Retina (tissue), 1 donor: ENCODE measurements around the gene BMPER.

Experiments used
- DNase-seq: peaks from one replicate; pipeline ENCODE4 v3.0.0-alpha.2; 2016

Gene BMPER

DNA sequence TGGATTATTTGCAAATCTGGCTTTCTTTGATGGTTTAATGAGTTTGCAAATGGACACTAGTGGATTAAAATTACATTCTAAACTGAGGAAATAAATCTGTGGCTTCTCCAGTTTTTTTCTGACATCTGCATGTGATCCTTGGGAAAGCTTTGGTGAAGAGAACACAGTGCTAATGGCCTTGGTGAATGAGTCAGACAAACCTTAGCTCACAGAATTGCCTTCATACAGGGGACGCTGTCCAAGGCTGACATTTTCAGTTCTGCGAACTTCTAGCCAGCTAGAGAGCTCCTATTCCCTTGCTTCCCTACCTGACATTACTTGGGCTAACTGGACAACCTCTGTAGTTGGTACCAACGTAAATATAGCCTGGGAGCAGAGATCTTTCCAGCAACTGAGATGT, 21.2 kb downstream of the BMPER start:
- no peak for DNase-seq

DNA sequence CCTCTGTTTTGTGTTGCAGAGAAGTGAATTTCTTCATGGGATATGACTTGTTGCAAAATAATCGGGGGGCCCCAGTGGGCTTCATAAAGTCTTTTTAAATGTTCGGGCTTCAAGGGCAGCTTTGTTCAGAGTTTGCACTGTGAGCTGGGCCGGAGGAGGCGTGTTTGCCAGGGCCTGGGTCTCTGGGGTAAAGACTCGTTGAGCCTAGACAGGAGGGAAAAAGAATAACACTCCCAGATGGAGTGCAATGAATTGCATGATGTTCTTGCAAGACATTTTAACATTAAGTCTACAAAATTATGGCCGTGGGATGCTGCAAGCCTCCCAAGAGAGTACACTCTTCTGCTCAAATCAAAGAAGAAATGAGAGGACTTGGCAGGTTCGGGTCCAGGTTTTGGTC, 23.6 kb downstream of the BMPER start:
- DNase-seq, result no peak

DNA sequence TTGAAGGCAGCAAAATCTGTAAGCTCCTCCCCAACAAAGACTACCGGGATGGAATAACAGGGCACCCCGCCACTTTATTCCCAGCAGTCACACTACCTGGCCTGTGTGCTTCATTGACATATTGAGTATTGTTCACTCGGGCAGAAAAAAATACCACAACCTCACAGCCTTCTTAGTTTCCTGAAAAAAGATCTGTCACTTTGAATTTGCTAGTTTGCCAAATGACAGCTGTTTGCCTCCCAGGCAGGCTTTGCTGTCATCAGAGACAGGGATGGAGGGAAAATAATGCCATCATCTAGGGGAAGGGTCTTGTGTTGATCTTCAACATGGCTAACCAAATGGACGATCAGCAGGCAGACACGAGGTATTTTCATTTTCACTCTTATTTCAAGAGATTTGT, 26.9 kb downstream of the BMPER start:
- peak; percentile 76 for DNase-seq

DNA sequence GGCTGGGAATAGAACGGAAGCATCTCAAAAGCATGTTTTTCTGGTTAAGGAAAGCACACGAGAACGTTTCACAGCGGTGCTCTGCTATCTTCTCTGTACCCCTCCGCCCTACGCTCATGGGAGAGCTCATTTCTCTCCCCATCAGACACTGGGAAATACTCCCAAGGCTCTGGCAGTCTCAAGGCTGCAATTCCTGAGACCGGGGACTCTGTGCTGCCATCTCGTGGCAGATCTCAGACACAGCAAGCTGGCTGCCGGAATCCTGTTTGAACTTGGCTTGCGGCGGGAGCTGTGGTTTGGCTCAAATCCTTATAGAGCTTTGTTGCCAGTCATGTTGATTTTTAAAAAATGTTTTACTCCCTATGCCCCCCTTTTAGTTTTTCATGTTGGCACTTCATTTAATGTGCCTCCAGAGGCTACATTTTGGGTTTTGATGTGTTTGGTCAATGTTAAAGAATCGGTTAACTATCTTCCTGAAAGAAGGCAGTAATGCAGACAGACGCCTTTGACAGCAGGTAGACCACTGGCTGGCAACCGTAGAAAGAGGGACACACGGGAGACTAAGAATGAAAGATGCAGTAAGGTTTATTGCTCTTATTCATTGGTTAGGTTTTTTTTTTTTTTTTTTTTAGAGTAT, 27.6 kb downstream of the BMPER start:
- DNase-seq, result peak; percentile 92

DNA sequence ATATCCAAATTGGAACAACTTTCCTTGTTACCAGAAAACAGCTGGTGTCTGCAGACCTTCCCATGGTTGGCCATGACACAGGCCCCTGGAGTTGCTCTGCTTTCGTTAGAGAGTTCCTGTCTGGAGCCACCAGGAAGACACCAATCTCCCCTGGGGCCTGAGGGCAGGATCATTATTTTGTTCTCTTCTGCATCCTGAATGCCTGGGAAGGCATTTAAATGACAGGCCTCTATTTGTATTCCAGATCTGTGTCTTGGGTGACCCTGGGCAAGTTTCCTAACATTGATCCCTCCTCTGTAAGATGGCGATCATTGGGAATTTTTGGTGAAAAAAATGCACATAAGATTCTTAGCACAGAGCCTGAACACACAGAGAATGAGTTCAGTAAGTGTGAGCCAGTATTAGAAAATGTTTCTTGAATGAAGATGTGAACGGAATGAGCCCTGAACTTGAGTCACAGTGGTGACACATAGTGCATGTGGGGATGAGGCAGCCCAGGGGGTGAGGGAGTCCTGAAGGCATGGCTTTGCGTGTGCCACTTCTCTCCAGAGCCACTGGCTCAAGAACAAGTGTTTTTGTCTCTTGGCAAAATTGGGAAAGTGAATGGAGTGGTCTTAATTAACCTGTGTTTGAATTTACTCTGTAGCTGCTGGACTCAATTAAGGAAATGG, 28.4 kb downstream of the BMPER start:
- DNase-seq, result peak; percentile 25

DNA sequence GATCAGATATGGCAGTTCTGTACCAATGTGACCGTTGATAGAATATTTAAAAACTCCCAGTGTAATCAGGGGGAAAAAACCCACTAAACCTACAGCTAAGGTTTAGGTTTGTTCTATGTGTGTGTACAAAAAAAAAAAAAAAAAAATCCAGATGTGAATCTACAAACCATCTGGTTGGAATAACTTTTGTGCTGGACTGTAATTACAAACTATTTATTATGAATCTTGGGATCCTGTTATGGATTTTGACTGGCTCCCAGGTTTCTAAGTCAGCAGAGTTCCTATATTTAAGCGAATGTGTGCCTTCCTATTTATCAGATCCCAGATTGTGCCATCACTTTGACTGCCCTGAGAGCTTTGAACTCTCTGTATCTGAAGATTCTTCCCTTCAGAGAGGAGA, 29.1 kb downstream of the BMPER start:
- DNase-seq, result no peak

DNA sequence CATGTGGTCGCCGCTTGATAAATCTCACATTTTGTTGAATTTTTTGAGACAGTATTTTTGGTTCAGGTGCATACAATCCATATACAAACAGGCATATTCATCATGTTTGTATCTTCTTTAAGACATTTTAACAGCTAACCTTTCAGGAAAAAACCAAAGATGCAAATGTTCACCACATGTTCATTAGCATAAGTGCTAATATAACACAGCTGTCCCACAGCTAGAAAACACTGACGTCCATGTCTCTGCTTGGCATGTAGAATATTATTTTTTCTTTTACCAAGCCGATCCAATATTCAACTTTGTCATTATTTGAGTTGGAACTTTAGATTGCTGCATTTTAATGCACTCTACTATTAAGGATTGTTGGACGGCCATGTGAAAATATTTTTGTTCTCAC, 31.2 kb downstream of the BMPER start:
- DNase-seq, result no peak

DNA sequence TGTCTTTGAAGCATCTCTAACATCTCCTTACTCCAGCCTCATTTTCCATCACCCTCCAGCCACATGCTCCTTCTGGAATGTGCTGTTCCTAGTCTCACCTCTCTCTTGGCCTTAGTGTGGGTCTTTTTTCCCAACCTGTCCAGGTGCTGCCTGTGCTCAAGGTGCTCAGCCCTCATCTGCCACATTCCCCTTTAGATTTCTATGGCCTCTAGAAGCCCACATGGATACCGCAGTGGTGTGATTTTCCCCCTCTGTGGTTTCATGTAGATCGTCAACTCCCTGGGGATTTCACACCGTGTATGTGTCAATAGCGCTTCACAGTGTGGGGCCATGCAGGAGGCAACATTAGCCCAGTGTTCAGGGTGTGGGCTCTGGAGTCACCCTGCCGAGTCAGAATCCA, 32.5 kb downstream of the BMPER start:
- DNase-seq, result no peak

DNA sequence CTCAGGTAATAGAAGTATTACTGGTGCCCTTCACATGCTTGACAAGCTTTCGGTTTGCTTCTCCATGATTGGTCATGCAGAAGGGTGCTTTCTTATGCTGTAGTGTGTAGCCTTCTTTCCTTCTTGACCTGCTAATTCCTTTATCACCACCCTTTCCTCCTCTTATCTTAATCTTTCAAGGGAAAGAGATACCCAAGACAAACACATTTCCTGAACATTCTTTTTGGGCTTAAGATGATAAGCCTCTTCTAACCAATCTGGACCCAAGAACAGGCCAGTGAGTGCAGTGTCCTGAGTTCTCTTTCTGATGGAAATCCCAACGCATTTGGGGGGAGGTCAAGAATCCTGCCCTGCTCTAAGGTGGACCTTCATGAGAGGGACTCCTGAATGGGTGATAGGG, 33.8 kb downstream of the BMPER start:
- DNase-seq, result no peak

DNA sequence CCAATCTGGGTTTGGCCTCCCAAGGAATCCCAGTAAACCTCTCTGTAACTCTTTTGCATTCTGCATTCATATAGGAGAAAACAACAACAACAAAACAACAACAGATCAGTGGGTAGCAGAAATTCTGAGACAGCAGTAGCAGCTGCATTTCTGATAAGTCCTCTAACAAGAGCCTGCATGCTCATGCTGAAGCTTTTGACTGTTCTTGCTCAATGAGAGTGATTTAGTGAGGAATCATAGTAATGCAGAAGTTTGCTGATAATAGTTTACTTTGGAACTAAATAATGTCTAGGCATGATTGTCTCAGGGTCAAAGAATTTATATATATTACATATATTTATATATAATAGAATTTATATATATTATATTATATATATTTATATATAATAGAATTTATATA, 35.2 kb downstream of the BMPER start:
- no peak for DNase-seq

DNA sequence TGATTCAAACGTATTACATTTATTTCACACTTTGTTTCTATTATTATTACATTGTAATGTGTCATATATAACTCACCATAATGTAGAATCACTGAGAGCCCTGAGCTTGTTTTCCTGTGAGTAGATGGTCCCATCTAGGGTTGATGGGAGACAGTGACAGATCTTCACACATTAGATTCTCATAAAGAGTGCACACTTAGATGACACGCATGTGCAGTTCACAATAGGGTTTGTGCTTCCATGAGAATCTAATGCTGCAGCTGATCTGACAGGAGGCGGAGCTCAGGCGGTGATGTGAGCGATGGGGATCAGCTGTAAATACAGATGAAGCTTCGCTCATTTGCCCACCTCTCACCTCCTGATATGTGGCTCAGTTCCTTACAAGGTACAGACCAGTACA, 36.1 kb downstream of the BMPER start:
- no peak for DNase-seq

DNA sequence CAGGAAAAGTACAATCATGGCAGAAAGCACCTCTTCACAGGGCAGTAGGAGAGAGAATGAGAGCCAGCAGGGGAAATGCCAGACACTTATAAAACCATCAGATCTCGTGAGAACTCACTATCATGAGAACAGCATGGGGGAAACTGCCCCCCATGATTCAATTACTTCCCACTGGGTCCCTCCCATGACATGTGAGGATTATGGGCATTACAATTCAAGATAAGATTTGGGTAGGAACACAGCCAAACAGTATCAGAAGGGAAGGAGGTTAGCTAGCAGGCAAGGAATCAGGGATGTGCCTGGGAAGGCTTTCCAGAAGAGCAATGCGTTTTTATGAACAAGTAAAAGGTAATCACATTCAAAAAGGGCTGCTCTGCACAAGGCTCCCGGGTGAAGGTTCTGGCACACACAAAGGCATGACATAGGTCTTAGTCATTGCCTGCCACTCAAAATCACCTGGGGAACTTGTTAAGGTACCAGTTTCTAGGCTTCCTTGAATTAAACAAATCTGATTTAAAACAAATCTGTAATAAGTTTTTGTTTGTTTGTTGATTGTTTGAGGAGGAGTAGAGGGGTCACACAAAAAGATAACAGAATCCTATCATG, 40.9 kb downstream of the BMPER start:
- DNase-seq, result no peak

DNA sequence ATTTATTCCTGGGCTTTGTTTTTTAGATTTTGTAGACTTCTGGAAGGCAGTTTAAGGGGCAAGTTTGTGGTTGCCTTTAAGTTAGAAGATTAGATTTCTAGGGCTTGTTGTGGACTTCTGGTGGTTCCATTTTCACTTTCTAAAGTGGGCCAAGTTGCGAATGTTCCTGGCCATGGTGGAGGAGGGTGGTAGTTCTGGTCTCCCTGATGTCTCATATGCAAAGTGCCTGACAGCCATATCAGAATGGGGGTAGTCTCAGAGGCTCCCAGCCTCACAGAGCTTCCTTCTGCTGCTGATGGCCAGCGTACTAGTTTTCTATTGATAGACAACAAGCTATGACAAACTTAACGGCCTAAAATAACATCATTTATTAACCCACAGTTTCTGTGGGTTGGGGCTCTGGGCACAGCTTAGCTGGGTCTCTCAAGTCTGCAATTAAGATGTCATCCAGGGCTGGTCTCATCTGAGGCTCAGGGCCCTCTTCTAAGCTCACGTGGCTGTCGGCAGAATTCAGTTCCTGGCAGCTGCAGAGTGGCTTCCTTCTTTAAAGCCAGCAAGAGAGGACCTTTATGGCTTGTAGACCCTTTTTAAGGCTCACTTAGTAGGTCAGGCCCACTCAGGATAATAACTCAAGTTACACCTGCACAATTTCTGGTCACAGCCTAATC, 44.8 kb downstream of the BMPER start:
- DNase-seq, result no peak

DNA sequence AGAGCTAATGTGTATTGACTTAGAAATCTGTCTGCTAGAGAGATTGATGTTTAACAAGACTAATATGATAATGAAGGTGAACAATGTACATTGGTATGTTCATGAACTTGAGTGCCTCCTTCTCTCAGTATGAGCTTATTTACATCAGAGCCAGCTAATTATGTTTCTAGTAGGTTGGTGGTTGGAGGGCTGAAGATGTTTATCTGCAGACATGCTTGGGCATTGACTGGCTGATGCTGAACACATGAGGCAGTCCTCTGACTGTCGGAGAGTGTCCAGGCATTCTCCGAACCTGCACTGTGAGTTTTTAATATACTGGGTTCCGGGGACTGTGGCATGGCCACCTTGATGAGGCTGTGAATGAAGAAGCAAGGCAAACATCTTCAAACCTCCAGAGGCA, 47.5 kb downstream of the BMPER start:
- no peak for DNase-seq

DNA sequence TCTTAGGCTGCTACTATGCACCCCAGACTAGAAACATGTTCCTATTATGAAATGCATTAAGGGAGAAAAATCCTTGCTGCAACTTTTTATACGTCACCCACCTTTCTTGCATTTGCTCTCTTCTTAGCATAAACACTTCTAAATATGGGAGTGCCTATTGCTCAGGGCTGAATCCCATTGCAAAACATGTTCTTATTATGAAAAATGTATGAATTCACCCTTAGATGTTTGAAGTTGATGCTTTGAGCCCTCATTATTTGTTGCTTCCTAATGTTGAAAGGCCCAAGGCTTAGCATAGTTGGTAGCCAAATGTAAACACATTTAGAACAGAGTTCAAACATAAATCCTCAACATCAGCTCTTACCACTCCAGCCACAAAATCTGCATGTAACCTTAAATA, 52.8 kb downstream of the BMPER start:
- DNase-seq, result no peak

DNA sequence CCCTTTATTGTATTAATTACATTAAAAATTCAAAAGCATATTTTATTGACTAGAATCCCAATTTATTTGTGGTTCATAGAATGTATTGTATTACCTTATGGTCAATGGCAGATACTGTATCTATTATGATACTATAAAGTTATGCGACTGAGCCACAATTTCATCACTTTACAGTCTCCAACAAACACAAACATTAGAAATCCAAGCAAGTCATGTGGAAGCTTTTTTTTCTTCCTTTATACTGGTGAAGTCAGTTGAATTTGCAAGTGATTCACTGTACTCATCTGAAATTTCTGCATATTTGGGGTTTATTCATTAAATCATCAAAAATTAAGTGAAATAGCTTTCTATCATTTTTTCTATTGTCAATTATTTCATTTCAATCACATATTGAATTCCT, 54.3 kb downstream of the BMPER start:
- no peak for DNase-seq

DNA sequence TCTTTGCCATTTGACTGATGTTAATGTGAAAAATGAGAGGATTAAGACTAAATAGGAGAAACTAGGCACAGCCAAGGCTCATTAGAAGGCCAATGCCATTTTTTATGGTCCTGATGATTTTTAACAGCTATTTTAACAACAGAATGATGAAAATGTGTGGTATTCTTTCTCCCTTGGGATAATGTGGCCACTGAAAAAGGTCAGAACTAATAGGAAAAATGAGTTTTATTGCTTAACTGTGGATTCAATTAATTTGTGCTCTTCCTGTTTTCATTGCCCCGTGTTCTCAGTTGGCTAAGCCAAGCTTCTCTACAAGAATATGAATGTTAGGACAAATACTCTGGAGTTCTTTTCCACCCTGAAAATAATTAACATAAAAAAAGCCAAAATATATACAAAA, 56.6 kb downstream of the BMPER start:
- no peak for DNase-seq

DNA sequence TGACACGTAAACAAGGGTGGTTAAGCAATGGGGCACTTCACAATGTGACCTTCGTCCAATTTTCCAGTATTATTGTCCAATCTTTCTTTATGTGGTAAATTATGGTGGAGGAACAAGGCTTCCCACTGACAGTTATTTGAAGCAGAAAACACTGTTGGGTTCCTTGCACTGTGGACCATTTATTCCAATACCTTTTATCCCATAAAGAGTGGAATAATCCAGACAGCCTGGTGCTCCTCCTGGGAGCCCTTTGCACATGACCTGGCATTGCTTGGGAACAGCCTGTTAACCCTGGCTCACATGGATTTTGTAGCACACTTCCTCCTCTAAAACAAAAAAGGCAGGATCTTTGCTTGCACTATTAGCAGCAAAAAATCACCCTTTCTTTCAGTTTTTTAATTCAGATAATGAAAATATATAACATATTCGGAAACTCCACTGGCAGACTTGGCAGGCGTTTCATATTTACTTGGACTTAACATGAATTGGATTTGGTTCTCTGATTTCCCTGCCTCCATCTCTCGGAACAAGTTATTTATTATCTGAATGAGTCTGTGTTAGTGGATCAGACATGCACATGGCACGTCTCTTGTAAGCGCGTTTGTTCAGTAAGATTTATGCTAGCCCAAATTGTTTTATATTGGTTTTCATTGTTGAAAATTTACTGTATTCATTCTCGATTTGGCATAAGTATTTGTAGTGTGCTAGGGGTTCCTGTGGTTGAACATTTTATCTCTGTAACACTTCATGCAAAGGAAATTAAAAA, 59.3 kb downstream of the BMPER start:
- no peak for DNase-seq

DNA sequence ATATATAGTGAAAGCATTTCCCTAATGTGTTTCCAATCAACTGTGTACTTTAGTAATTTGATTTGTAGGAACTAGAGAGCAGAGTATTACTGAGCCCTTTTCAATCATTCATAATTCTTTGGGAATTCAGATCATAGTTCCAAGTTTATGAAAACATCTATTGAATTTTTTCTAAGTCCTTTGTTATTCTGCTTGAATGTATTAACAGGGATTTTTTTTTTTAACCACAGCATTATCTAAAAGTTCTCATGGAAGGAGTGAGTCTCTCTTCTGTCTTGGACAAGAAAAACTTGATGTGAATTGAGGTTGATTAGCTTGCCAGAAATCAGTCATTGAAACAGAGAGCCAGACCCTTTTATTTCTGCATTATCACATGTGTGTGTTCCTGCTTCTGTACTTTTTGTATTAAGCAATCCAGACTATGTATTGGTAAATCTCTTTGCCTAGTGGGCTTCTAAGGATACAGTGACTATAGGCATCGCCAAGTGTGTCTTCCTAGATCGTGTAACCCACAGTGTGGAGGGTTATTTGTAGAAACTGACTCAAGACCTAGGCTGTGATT, 59.9 kb downstream of the BMPER start:
- no peak for DNase-seq

DNA sequence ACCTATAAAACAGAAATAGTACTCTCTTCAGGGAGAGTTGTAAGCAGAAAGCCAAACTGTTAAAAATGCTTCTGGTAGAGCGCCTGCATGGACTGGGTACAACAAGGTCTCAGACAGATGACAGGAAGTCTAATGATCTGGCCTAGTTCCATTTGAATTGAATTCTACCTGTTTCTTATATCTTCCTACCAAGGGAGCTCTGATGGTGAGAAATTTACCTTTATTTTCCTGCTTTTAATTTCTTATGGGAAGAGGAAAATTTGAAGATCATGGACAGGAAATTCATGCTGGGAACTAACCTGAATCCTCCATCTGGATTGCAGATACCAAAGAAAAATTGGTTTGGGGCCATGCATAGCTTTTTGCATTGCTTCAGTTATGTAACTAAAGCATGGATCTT, 63.3 kb downstream of the BMPER start:
- DNase-seq, result no peak

DNA sequence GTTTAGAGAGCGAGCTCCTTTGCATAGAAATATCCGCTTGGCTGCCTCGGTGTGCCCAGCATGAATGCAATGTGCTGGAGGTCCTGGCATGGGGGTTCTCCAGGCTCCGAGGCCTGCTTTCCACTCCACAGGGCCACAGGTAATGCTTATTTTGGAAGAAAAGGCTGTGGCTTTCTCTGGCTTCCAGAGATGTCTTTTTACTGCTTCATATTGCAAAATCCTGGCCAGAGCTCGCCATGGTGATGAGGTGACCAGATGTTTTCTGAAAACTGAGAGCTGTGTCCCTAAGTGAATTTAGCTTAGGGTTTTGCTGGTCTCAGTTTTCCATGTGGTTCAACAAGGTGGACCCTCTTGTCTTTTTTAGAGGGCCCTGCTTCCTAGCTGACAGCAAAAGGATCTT, 65.2 kb downstream of the BMPER start:
- DNase-seq, result no peak

DNA sequence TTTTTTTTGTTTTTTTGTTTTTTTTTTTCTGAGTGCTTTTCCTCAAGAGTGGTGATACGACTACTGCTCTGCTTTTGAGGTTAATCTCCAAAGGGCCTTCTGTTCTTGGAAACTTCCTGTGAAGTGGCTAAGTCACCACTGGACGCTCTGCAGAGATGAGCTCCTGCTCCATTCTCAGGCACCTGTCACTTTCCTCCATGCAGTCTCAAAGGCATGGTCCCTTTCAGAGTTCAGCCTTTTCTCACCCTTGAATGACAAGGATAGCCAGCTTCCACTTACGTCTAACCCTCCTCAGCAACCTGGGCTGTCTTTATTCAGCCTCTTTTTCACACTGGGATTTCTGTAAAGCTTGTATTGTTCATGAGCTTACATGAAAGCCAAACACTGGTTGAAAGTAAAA, 65.8 kb downstream of the BMPER start:
- no peak for DNase-seq
